OCI-LY3 (cell line): Measurements from ENCODE around the gene TCERG1L.

Experiments
- H2AFZ ChIP-seq: fragments of 200-600, 300-600 bp; shearing (Covaris generic); 2 replicates; pipeline ENCODE4 v1.6.0; 2014; ENCODE audit warnings: antibody characterized with exemption, low read depth, low read length
- H3K27ac ChIP-seq: fragments of 200-600, 300-600 bp; sonication (generic); 2 replicates; pipeline ENCODE4 v1.5.1; 2014; ENCODE audit warnings: mild to moderate bottlenecking, low read length, moderate library complexity, mixed read lengths
- H3K27me3 ChIP-seq: fragments of 200-600, 300-600 bp; sonication (generic); 2 replicates; pipeline ENCODE4 v1.6.1; 2014; ENCODE audit warnings: low read depth, low read length, mixed read lengths
- H3K36me3 ChIP-seq: fragments of 200-600, 300-600 bp; sonication (generic); replicated peaks from 2 replicates; pipeline ENCODE3; 2014; ENCODE audit warnings: low read depth, low read length, mixed read lengths
- H3K4me1 ChIP-seq: fragments of 300-600, 200-600 bp; sonication (generic); 2 replicates; pipeline ENCODE4 v1.6.1; 2014; ENCODE audit warnings: low read length, mixed read lengths
- H3K4me2 ChIP-seq: fragments of 200-600, 300-600 bp; sonication (generic); 2 replicates; pipeline ENCODE4 v1.6.1; 2014; ENCODE audit warnings: low read length, mixed read lengths
- H3K4me3 ChIP-seq: fragments of 300-600, 200-600 bp; sonication (generic); 2 replicates; pipeline ENCODE4 v1.5.1; 2014; ENCODE audit warnings: antibody characterized with exemption, mild to moderate bottlenecking, low read length, moderate library complexity
- H3K79me2 ChIP-seq: fragments of 300-600, 200-600 bp; shearing (Covaris generic); 2 replicates; pipeline ENCODE4 v1.6.1; 2014; ENCODE audit warnings: mild to moderate bottlenecking, low read length, mixed read lengths
- H3K9ac ChIP-seq: fragments of 300-600, 200-600 bp; shearing (Covaris generic); 2 replicates; pipeline ENCODE4 v1.6.0; 2014; ENCODE audit warnings: mild to moderate bottlenecking, low read length, moderate library complexity
- H3K9me3 ChIP-seq: fragments of 200-600, 300-600 bp; shearing (Covaris generic); 2 replicates; pipeline ENCODE4 v1.6.1; 2014; ENCODE audit warnings: low read length, mixed read lengths; ENCODE audit not compliant: insufficient read depth
- H4K20me1 ChIP-seq: fragments of 200-600, 300-600 bp; sonication (generic); 2 replicates; pipeline ENCODE4 v1.6.1; 2016; ENCODE audit warnings: low read length, mixed read lengths; ENCODE audit not compliant: insufficient read depth
- EZH2phosphoT487 ChIP-seq: fragments of 200-600 bp; shearing (Covaris generic); IDR thresholded peaks from 2 replicates; pipeline ENCODE4 v1.6.1; 2018; ENCODE audit warnings: antibody characterized with exemption, mixed run types, low read depth
- TF ChIP-seq, protein P1 (sequence below): fragments of 200-600, 300-600 bp; sonication (generic); IDR thresholded peaks from 2 replicates; pipeline ENCODE4 v1.5.1; 2014; ENCODE audit warnings: antibody characterized with exemption, low read length, low read depth

The TCERG1L gene

DNA sequence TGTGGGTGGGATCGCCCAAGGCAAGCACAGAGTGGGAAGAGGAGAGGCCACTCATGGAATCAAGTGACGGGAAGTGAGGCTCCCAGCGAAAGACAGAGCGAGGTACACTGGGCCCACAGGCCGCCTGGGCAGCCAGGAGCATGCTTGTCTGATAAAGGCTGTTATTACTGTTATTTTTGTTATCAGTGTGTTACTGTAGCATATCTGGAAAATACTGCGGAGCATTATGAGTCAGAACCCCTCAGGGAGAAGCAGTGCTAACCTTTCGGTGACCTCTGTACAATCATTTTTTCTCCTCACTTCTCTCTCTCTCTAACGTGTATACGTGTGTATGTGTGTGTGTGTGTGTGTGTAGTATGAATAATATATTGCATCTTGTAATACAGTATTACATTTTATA lies 3.8 kb upstream of the TCERG1L start:
- no peak for TF ChIP-seq EZH2phosphoT487
- TF ChIP-seq, protein P1, sequence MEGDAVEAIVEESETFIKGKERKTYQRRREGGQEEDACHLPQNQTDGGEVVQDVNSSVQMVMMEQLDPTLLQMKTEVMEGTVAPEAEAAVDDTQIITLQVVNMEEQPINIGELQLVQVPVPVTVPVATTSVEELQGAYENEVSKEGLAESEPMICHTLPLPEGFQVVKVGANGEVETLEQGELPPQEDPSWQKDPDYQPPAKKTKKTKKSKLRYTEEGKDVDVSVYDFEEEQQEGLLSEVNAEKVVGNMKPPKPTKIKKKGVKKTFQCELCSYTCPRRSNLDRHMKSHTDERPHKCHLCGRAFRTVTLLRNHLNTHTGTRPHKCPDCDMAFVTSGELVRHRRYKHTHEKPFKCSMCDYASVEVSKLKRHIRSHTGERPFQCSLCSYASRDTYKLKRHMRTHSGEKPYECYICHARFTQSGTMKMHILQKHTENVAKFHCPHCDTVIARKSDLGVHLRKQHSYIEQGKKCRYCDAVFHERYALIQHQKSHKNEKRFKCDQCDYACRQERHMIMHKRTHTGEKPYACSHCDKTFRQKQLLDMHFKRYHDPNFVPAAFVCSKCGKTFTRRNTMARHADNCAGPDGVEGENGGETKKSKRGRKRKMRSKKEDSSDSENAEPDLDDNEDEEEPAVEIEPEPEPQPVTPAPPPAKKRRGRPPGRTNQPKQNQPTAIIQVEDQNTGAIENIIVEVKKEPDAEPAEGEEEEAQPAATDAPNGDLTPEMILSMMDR: no peak
- Histone ChIP-seq H3K79me2 (no peaks in the 10 kb centered on the region), H3K27ac (no peak overlapping the region), H2AFZ (no peak overlapping the region), H3K9ac (no peak overlapping the region), H3K36me3 (no peaks in the 10 kb centered on the region), H4K20me1 (no peaks in the 10 kb centered on the region), H3K27me3 (no peaks in the 10 kb centered on the region), H3K4me2 (no peak overlapping the region), H3K4me1 (no peaks in the 10 kb centered on the region), H3K4me3 (no peak overlapping the region), H3K9me3 (no peaks in the 10 kb centered on the region)

DNA sequence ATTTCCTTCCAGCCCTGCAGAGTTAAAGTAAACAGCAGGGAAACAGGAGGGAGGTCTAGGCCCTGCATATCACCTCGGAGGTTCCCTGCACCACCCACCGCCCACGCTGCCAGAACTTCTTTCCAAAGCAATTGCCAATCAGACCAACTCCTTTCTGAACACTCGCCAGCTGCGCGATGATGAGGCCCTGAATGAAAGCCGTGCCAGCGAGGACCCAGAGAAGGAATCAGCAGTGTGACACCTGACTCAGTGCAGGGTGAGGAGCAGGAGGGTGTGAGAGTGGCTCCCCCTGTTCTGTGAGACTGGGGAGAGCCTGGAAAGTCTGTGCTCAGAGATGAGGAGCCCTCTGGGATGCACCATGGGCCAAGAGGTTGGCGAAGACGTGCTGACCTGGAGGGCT lies 3.3 kb upstream of the TCERG1L start:
- H3K4me2 ChIP-seq: no peak overlapping the region
- TF ChIP-seq, protein P1: no peak
- TF ChIP-seq EZH2phosphoT487: no peak
- no peaks in the 10 kb centered on the region for H3K27me3 ChIP-seq
- H3K27ac ChIP-seq: no peak overlapping the region
- no peak overlapping the region for H3K9ac ChIP-seq
- no peaks in the 10 kb centered on the region for H3K79me2 ChIP-seq
- no peak overlapping the region for H2AFZ ChIP-seq
- H3K36me3 ChIP-seq: no peaks in the 10 kb centered on the region
- H4K20me1 ChIP-seq: no peaks in the 10 kb centered on the region
- no peaks in the 10 kb centered on the region for H3K4me1 ChIP-seq
- no peak overlapping the region for H3K4me3 ChIP-seq
- no peaks in the 10 kb centered on the region for H3K9me3 ChIP-seq

DNA sequence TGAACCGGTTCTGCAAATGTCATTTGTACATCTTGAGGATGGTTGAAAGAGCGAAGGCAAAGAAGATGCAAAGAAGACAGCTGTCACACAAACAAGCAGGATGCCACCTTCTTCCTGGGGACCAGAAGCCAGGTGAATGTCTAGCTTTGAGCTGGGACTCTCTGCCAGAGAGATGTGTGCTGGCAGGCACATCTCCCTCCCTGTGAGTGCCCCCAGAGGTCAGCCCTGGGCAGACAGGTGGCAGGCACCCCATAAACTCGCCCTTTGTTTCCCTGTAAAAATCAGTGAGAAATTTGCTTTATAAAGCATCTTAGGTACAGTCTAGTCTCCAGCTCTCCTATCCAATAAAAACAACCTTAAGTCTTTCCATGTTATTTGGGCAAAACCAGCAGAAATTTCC lies 2.6 kb upstream of the TCERG1L start:
- Histone ChIP-seq H3K9ac (no peak overlapping the region), H4K20me1 (no peaks in the 10 kb centered on the region), H3K27ac (no peak overlapping the region), H3K79me2 (no peaks in the 10 kb centered on the region), H3K4me1 (no peaks in the 10 kb centered on the region), H3K4me2 (no peak overlapping the region), H3K9me3 (no peaks in the 10 kb centered on the region), H3K27me3 (no peaks in the 10 kb centered on the region), H3K4me3 (no peak overlapping the region), H2AFZ (no peak overlapping the region), H3K36me3 (no peaks in the 10 kb centered on the region)
- TF ChIP-seq EZH2phosphoT487: no peak
- TF ChIP-seq, protein P1: no peak

DNA sequence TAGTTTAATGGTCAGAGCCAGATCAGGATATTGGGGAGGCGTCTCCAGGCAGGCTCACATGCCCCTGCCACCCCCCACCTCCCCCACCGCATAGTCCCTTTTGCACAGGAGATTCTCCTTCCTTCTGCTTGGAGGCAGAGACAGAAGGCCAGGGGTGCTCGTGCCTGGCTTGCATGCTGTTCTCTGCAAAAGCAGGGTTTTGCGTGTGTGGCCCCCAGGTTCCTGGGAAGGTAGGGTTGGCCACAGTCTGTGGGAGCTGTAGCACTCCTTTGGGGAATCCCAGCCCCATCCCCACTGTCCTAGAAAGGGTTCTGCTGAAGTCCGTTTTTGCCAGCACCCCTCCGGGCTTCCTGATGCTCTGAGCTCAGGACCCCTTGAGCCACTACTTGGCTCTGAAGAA lies 1.9 kb upstream of the TCERG1L start:
- no peaks in the 10 kb centered on the region for H3K36me3 ChIP-seq
- H2AFZ ChIP-seq: no peak overlapping the region
- TF ChIP-seq, protein P1: no peak
- TF ChIP-seq EZH2phosphoT487: no peak
- H3K27ac ChIP-seq: no peak overlapping the region
- H3K4me2 ChIP-seq: no peak overlapping the region
- H3K4me1 ChIP-seq: no peaks in the 10 kb centered on the region
- no peaks in the 10 kb centered on the region for H3K27me3 ChIP-seq
- H3K79me2 ChIP-seq: no peaks in the 10 kb centered on the region
- no peaks in the 10 kb centered on the region for H3K9me3 ChIP-seq
- no peak overlapping the region for H3K4me3 ChIP-seq
- no peaks in the 10 kb centered on the region for H4K20me1 ChIP-seq
- no peak overlapping the region for H3K9ac ChIP-seq
